GM12865 (cell line): ENCODE results near the gene SEBOX.
"Not testable (repeated sequence)": the region's sequence is repeated elsewhere in the genome, so short reads cannot be mapped to it uniquely, and the experiment has no call there.

Source experiments
- DNase-seq: peaks from one replicate; pipeline ENCODE4 v3.0.0; 2010; ENCODE audit warnings: low read depth
- H3K4me3 ChIP-seq: 2 replicates; pipeline ENCODE4 v1.5.1; 2011; ENCODE audit warnings: mild to moderate bottlenecking, low read depth, low read length, control low read depth
- CTCF ChIP-seq: IDR thresholded peaks from 2 replicates; pipeline ENCODE4 v1.5.1; 2011; ENCODE audit warnings: low read length, control low read depth, low read depth, inconsistent platforms; ENCODE audit not compliant: insufficient read depth; ENCODE audit errors: missing control alignments

The SEBOX gene

DNA sequence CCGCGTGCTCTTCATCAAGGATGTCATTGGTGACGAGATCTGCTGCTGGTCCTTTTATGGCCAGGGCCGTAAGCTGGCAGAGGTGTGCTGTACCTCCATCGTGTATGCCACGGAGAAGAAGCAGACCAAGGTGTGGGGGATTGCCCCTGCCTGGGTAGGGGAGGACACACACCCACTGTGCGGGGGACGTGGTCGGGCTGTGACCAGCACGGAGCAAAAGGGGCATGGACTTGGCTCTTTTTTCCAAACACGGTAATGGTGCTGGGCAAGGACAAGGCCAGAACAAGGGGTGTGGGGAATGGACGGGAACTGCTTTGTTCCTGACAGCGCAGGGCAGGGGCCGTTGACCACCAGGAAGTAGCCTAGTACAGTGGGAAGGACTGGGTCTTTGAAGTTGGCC, 22.7 kb downstream of the SEBOX start:
- no peak for TF ChIP-seq CTCF
- H3K4me3 ChIP-seq, result no peak overlapping the region
- no peak for DNase-seq

DNA sequence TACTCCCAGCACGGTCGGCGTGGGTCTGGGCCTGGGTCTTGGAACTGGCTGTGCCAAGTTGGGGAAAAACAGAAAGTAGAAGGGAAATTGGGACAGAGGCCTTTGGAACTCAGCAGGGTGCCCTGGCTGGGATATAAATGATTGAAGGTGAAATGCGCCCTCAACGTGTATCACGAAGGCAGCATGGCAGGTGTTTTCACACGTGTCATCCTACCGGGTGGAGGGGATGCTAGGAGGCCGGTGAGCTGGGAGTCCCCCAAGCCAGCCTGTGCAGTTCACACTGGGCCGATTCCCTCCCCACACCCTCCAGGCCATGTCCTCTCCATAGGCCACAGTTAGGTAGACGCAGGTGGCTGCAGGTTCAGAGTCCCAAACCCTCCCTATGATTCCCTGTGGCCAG, 23.5 kb downstream of the SEBOX start:
- DNase-seq, result no peak
- TF ChIP-seq CTCF, result no peak
- no peak overlapping the region for H3K4me3 ChIP-seq

DNA sequence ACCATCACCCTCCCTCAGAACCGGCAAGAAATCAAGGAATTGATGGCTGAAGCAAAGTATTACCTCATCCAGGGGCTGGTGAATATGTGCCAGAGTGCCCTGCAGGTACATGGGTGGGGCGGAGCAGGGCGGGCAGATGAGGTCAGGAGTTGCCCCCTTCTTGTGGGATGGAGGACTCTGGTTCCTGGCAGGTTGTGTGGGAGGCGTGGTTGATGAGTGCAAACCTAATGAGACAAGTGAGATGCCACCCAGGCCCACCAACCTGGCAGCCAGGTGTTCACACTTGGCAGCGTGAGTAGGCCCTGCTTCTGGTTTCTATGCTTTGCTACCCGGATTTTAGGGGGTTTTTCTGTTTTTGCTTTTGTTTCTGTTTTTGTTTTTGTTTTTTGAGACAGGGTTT, 24.6 kb downstream of the SEBOX start:
- DNase-seq, result no peak
- TF ChIP-seq CTCF, result no peak

DNA sequence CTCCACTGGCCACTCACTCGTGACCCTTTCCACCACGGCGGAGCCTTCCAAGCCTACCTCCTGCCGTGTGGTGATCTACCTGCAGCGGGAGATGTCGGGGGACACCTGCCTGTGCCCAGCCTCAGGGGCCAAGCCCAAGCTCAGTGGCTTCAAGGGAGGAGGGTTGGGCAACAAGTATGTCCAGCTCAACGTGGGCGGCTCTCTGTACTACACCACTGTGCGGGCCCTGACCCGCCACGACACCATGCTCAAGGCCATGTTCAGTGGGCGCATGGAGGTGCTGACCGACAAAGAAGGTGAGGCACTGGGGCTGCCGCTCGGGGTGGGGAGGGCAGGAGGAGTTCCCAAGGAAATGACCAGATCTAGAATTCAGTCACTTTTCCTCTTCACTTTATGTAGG, 25.6 kb downstream of the SEBOX start:
- no peak for DNase-seq
- no peak for TF ChIP-seq CTCF
- no peak overlapping the region for H3K4me3 ChIP-seq

More for the DNA sequence above, 24.6 kb downstream of the SEBOX start:
- no peak overlapping the region for H3K4me3 ChIP-seq

- not testable (repeated sequence) for DNase-seq
Observed at GRCh38 chr17:28338769-28339212, 26.2 kb downstream of the SEBOX start.

GRCh38 chr17:28338056-28338768, 26.8 kb downstream of the SEBOX start:
- no peak for TF ChIP-seq CTCF
- H3K4me3 ChIP-seq, result no peak overlapping the region
- no peak for DNase-seq

More at GRCh38 chr17:28338769-28339212, 26.2 kb downstream of the SEBOX start:
- not testable (repeated sequence) for H3K4me3 ChIP-seq

DNA sequence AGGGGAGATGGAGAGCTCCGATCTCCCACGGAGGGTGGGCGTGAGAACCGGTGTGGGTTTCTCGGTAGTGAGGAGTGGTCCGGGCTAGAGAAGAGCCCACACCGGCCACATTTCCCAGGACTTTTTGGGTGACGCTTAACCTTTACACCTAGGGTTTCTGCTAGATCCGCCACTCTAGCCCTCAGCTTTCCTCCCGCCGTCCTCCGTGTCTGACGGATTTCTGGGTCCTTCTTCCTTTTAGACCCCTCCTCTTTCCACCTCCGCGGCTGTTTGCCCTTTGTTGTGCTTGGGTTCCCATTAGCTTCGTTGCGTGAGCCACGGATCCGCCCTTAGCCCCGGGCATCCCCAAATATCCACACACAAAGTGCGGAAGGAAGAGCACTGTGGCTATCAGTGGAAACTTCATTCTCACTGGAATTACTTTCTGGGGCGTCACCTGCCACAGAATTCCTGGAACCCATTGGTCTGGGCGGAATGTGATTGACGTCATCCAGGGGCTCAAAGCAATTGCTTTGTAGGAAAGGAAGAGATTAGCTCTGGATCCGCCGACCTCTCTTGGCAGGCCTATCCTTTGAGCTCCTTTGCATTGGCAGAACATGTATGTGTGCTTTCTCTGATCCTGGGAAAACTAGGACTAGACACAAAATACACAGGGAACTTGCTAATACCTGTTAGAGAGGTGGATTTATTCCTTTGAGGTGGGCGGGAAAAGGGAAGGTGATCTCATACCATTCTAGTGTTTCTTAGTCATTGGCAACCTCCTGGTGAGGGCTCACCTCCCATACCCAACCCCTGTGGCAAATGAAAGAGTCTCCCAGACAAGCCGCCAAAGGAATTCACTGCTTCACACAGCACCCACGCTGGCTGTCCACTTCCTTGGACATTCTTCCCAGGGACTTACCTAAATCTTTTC, 28.8 kb downstream of the SEBOX start:
- H3K4me3 ChIP-seq, result peak overlapping the region; percentile 91
- DNase-seq, result no peak
- no peak for TF ChIP-seq CTCF
